GM19025 (cell line): ENCODE measurements around the gene FGF22.
"Not testable (repeated sequence)": the region's sequence is repeated elsewhere in the genome, so short reads cannot be mapped to it uniquely, and the experiment has no call there.

Experiments
- ATAC-seq: cut with Tn5 transposase; IDR thresholded peaks from one replicate; pipeline ENCODE4 v1.9.1; 2021; ENCODE audit warnings: mild to moderate bottlenecking, low read depth, moderate library complexity; ENCODE audit not compliant: unreplicated experiment

Gene FGF22

DNA sequence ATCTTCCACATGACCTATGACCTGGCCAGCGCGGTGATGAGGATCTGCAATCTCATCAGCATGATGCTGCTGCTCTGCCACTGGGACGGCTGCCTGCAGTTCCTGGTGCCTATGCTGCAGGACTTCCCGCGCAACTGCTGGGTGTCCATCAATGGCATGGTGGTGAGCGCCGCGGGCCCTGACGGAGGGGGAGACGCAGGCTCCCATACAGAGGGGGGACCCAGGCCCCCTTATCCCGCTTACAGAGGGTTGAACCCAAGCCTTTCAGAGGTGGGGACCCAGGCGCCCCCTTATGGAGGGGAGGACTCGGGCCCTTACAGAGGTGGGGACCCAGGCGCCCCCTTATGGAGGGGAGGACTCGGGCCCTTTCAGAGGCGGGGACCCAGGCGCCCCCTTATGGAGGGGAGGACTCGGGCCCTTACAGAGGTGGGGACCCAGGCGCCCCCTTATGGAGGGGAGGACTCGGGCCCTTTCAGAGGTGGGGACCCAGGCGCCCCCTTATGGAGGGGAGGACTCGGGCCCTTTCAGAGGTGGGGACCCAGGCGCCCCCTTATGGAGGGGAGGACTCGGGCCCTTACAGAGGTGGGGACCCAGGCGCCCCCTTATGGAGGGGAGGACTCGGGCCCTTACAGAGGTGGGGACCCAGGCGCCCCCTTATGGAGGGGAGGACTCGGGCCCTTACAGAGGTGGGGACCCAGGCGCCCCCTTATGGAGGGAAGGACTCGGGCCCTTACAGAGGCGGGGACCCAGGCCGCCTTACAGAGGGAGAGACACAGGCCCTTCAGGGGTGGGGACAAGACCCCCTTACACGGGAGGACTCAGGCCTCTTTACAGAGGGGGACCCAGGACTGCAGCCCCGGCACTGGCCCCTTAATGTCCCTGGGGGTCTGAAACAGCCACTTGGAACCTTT is 34.4 kb upstream of the FGF22 start:
- ATAC-seq, result not testable (repeated sequence)

DNA sequence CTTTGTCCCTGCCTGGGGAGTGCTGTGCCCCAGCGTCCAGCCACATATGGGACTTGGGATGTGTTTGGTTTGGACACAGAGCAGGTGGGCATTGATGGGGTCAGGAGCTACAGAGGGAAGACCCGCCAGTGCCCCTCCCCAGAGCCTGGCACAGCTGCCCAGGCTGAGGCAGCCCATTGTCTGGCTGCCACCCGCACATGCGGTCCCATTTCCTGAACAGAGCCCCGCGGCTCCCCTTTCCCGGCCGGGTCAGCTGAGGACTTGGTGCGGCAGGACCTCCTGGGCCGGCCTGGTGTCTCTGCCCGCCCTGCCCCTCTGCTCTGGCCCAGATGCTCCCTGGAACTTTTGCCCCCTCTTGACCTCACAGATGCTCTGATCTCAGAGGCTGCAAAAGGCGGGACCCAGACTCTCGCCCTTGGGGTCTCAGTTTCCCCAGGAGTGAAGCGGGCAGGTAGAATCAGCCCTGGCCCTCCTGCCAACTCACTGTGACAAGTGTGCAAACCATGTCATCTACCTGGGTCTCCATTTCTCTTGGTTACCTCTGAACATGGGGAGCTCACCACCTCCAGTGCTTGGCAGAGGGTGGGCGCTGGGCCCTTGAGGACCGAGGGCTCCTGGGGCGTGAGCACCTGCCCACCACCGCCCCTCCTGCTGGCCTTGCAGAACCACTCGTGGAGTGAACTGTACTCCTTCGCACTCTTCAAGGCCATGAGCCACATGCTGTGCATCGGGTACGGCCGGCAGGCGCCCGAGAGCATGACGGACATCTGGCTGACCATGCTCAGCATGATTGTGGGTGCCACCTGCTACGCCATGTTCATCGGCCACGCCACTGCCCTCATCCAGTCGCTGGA is 32.2 kb upstream of the FGF22 start:
- no peak for ATAC-seq

DNA sequence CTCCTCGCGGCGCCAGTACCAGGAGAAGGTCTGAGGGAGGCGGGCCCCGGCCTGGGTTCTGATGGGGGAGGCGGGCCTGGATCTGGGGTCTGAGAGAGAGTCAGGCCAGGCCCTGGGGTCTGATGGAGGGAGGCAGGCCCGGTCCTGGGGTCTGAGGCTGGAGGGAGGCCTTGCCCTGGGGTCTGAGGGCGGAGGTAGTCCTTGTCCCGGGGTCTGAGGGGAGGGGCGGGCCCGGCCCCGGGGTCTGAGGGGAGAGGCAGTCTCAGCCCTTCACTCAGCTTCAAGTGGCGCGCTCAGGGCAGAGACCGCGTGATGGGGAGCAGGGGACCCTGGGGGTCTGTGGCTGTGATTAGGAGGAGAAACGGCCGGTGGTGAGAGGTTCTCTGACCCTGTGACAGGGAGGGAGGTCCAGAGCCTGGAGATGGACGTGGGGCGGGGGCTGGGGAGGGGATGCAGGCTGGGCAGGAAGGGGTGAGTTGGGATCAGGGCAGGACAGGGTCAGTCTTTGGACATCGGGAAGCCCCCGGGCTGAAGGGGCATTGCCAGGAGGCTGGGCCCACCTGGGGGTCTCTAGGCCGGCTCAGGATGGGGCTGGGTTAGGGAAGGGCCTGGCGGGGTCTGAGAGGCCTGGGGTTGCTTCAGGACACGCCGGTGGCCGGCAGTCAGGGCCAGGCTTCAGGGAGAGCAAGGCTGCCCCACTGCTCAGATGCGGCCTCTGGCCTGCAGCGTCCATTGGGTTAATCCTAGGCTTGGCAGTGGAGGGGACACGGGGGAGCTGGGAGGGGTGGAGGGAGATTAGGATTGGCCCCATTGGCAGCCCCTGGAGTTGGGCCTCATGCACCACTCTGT is 31.3 kb upstream of the FGF22 start:
- ATAC-seq, result no peak

DNA sequence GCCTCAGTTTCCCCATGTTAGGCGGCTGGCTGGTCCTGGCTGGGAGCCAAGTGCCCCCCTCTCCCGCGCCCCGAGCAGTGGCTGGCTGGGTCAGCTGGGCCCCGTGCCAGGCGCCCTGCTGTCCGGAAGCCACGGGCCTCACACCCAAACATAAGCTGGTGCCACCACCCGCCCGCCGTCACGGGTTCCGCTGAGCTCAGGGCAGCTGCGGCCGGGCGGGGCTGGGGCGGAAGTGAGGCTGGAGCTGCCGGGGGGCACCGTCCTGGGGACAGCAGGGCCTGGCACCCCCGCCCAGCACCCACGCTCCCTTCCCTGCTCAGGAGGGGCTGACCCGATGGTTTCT is 30.7 kb upstream of the FGF22 start:
- ATAC-seq, result no peak

DNA sequence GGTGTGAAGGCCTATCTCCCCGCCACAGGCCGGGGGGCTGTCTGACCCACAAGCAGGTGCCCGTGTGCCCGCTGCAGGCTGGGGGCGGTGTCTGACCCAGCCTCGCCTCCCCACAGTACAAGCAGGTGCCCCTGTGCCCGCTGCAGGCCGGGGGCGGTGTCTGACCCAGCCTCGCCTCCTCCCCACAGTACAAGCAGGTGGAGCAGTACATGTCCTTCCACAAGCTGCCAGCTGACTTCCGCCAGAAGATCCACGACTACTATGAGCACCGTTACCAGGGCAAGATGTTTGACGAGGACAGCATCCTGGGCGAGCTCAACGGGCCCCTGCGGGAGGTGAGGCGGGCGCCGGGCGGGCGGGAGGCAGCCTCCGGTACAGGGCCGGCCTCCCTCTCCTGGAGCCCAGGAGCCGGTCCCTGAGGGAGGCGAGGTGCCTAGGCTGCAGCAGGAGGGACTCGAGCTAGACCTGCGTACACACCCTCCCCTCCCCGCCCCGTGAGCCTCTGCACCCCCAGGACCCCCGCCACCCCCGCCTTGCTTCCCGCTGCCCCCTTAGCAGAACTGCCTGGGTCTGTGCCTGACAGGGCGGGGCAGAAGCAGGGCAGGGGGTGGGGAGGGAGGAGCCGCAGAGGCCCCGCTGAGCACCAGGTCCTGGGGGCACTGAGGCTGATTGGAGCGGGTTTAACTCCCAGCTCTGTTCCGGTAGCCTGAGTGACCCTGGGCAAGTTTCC is 29.4 kb upstream of the FGF22 start:
- no peak for ATAC-seq

DNA sequence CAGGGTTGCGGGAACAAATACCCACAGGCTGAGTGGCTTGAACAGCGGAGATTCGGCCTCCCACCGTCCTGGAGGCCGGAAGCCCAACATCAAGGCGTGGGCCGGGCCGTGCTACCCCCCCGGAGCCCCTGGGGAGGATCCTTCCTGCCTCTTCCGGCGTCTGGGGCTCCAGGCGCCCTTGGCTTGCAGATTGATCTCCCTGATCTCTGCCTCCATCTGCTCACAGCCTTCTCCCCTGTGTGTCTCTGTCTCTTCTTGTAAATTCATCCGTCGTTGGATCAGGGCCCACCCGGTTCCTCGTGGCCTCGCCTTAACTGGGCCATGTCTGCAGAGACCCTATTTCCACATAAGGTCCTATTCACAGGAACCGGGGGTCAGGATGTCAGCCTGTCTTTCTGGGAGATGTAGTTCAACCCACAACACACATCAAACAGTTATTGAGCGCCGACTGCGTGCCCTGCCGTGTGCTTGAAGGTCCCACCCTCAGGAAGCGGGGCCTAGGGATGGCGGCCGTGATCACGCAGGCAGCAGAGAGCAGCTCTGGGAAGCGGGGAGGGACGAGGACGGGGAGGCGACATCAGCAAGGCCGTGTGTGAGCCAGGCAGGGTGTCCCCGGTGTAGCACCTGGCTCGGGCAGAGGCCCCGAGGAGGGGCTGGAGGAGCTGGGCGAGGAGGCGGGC is 28.7 kb upstream of the FGF22 start:
- no peak for ATAC-seq

DNA sequence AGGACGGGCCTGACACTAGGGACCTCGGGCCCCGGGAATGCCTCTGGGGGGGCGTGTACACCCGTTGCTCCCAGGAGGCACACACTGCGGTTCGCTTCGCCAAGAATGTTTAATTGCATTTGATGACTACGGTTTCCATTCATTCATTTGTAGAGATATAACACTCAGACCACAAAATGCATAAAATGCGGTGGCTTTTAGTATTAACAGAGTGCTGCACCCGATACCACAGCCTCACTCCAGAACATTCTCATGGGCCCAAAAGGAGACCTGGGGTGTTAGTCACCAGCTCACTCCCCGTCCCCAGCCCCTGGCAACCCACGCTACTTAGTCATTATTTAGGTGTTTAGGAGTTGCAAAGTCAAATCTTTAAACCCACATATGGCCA is 28.2 kb upstream of the FGF22 start:
- no peak for ATAC-seq

DNA sequence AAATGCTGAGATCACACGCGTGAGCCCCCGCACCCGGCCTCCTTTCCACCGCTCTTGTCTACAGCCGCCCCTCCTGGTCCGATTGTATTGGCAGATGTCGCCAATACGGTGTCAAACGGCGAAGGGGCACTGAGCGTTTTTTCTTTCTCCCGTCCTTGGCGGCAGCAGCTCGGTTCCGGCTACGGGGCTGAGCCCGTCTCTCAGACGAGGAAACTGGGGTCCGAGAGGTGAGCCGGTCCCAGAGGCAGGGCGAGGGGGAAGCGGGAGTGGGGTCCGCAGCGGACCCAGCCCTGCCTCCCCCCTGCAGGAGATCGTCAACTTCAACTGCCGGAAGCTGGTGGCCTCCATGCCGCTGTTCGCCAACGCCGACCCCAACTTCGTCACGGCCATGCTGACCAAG is 26.7 kb upstream of the FGF22 start:
- ATAC-seq, result no peak

DNA sequence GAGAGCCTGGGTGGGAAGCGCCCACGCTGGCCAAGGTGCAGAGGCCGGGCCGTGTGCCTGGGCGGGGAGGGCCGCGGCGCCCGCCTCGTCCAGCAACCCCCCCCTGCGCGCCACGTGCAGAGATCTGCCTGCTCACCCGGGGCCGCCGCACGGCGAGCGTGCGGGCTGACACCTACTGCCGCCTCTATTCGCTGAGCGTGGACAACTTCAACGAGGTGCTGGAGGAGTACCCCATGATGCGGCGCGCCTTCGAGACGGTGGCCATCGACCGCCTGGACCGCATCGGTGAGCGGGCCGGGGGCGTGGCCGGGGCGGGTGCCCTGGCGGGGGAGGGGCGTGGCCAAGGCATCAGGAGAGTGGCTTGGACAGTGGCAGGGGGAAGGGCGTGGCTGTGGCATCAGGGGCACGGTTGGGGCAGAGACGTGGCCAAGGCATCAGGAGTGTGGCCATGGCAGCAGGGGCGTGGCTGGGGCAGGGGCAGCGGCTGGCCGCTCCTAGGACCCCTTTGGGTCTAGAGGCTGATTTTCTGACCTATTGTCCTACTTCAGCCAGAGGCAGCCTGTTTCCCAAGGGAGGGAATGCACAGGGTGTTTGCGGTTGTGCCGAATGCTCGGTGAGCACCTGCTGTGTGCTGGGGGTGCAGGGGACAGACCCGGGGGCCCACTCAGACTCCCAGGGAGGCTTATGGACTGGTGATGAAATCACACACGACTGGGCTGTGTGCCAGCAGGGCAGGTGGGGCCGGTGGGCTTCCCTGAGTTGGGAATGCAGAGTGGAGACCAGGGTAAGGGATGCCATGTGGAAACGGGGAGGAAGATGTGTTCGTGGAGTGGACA is 25.7 kb upstream of the FGF22 start:
- ATAC-seq, result no peak

DNA sequence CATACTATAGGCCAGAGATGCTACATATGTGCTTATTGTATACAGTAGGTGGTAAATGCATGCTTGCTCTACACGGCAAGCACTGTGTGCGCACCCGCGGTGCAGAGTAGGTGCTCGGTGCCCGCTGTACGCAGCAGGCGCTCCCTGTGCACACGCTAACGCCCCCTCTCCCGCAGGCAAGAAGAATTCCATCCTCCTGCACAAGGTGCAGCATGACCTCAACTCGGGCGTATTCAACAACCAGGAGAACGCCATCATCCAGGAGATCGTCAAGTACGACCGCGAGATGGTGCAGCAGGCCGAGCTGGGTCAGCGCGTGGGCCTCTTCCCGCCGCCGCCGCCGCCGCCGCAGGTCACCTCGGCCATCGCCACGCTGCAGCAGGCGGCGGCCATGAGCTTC is 24.1 kb upstream of the FGF22 start:
- ATAC-seq, result no peak

DNA sequence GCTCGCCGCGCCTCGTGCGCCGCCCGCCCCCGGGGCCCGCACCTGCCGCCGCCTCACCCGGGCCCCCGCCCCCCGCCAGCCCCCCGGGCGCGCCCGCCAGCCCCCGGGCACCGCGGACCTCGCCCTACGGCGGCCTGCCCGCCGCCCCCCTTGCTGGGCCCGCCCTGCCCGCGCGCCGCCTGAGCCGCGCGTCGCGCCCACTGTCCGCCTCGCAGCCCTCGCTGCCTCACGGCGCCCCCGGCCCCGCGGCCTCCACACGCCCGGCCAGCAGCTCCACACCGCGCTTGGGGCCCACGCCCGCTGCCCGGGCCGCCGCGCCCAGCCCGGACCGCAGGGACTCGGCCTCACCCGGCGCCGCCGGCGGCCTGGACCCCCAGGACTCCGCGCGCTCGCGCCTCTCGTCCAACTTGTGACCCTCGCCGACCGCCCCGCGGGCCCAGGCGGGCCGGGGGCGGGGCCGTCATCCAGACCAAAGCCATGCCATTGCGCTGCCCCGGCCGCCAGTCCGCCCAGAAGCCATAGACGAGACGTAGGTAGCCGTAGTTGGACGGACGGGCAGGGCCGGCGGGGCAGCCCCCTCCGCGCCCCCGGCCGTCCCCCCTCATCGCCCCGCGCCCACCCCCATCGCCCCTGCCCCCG is 23.5 kb upstream of the FGF22 start:
- no peak for ATAC-seq

DNA sequence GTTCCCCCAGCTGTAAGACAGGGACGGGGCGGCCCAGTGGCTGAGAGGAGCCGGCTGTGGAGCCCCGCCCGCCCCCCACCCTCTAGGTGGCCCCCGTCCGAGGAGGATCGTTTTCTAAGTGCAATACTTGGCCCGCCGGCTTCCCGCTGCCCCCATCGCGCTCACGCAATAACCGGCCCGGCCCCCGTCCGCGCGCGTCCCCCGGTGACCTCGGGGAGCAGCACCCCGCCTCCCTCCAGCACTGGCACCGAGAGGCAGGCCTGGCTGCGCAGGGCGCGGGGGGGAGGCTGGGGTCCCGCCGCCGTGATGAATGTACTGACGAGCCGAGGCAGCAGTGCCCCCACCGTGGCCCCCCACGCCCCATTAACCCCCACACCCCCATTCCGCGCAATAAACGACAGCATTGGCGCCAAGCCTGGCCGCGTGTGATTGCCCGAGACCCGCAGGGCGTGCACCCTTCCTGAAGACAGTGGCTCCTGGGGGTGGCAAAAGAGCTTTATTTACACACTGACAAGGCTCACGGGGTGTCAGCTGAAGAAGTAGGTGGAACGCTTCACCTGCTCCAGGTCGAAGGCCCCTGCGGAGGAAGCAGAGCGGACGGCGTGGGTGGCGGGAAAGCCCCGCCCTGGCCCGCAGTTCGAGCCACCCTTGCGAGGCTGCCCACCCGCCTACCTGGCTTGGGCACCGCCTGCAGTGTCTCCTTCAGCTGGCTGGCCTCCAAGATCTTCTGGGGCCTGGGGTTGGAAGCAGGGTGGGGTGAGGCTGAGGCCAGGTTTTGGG is 22.7 kb upstream of the FGF22 start:
- ATAC-seq, result no peak

DNA sequence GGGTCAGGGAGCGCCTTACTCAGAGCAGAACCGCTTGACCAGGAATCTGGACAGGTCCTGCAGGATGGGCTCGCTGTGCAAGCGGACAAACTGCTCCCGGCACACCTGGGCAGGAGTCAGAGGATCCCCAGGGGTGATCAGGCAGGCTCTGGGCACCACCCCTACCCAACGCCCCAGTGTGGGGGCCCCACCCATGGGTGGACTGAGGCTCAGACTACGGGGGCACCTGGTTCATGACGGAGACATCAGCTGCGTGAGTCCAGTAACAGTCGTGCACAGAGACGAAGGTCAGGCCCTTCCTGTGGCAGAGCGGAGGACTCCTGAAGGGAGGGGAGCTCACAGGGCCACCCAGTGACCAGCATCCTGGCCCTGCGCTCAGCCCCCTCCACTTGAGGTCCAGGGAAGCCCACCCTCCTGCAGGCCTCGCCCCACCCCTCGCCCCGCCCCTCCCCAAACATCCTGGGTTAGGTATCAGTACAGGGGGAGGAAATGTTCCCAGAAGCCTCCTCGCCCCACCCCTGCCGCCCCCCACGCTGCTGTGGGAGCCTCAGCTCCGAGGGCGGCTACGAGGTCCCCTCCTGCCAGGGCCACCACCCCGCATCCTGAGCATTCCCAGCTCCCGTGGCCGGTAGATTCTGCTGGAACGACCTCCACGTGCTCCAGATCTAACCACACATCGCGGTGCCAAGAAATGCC is 22.0 kb upstream of the FGF22 start:
- ATAC-seq, result no peak

DNA sequence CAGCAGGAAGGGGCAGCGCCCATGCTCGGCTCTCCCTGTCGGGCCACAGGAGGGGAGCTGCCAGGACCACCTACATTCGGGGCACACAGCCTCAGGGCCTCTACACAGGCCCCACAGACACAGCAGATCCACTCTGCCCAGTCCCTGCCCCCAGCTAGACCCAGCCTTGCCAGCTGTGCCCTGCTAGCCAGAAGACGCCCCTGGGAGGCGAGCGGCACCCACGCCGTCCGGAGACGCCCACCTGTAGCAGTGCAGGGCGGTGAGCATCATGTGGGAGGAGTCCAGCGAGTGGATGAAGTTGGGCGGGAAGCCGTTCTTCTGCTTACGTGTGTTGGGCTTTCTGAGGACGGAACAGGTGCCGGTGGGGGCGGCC is 21.4 kb upstream of the FGF22 start:
- ATAC-seq, result no peak

DNA sequence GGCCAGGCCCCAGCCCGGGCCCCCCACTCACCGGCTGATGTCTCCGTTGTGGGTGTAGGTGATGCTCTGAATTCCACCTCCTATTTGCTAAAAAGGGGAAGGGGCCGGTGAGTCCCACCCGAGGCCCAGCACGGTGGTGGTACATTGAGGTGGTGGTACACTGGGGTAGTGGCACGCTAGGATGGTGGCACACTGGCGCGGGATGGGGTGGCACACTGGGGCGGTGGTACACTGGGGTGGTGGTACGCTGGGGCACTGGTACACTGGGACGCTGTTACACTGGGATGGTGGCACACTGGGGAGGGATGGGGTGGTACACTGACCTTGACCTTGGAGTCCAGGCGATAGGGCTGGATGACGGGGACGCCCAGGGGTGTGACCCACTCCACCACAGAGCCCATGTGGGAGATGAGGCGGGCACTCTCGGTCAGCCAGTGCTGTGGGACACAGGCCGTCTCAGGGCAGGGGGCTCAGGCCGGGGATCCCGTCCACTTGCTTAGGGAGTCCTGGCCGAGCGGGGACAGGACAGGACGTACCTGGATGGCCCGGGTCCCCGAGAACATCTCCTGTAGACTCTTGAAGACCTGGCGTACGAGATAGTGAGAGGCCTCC is 20.9 kb upstream of the FGF22 start:
- no peak for ATAC-seq

DNA sequence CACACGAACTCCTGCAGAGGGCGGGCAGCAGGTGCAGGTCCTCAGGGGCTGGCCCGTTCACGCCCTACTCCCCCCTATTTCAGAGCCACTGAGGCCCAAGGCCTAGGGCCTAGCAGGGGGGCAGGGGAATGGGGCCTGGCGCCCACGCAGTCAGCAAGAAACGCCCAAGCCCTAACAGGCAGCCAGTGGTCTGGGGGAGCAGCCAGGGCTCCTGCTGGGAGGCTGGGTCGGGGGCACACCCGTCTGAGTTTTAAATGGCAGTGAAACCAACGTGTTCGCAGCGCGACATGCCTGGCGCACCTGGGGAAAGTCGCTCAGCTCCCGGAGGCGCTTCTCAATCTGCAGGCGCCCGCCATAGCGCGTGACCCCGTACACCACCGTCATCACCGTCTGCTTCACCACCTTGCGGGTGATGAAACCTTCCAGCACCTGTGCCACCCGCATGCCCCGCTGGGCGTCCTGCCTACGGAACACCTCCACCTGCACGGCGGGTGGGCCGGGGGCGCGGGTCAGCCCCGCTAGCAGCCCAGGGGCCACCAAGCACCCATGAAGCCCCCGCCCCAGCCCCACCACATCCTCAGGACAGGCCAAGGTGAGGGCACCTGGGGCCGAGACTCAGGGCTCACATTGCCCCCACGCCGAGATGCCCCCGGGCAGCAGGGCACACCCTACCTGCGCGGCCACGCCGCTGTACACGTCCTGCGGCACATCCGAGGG is 20.2 kb upstream of the FGF22 start:
- ATAC-seq, result no peak
